ENCODE results near the gene GBA3.

DNA sequence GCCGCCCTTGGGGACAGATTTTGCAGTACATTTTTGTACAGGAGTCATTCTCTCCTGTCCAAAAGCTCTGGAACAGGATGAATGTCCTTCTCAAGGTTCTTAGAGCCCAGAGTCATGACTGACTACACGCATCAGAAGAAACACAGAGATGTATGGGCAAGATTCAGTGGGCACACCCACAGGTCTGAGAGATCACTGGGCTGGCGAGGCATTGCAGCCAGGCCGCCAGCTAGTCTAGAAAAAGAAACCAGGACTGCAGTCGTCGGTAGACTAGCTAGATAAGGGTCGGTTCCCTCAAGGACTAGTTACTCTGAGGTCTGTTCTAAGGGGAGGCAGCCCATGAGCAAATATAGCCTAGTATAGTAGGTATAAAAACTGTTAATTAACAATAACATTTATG is 19.8 kb downstream of the GBA3 start:
- TF ChIP-seq, protein P1, sequence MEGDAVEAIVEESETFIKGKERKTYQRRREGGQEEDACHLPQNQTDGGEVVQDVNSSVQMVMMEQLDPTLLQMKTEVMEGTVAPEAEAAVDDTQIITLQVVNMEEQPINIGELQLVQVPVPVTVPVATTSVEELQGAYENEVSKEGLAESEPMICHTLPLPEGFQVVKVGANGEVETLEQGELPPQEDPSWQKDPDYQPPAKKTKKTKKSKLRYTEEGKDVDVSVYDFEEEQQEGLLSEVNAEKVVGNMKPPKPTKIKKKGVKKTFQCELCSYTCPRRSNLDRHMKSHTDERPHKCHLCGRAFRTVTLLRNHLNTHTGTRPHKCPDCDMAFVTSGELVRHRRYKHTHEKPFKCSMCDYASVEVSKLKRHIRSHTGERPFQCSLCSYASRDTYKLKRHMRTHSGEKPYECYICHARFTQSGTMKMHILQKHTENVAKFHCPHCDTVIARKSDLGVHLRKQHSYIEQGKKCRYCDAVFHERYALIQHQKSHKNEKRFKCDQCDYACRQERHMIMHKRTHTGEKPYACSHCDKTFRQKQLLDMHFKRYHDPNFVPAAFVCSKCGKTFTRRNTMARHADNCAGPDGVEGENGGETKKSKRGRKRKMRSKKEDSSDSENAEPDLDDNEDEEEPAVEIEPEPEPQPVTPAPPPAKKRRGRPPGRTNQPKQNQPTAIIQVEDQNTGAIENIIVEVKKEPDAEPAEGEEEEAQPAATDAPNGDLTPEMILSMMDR (IDR thresholded peaks at IDR 0.05): no peak
- no peak for TF ChIP-seq POLR2A (IDR thresholded peaks at IDR 0.05)

Data from Peyer's patch (tissue), 4 donors.